Stimulated activated CD8-positive, alpha-beta memory T cell treated with anti-CD3 and anti-CD28 coated beads, Interleukin-7, amount 100 ng/mL, for 24 hours (primary cell): ENCODE measurements around the gene BAHD1.

Experiments
- DNase-seq: peaks from one replicate; pipeline ENCODE4 v3.0.0-alpha.2; 2020; ENCODE audit warnings: low read depth

BAHD1 gene

GRCh38 chr15:40498891-40499290, 58.1 kb downstream of the BAHD1 start:
- DNase-seq = no peak

- no peak for DNase-seq
These were observed 59.2 kb downstream of the BAHD1 start for GRCh38 chr15:40499931-40500330.

GRCh38 chr15:40500568-40501330, 60.0 kb downstream of the BAHD1 start:
- no peak for DNase-seq

- no peak for DNase-seq
These were observed 60.7 kb downstream of the BAHD1 start for GRCh38 chr15:40501487-40501886.

- DNase-seq = peak; percentile 39
These were observed 66.3 kb downstream of the BAHD1 start for GRCh38 chr15:40506964-40507571.

- DNase-seq = no peak
These were observed 67.5 kb downstream of the BAHD1 start for GRCh38 chr15:40508216-40508615.

GRCh38 chr15:40510201-40510600, 69.4 kb downstream of the BAHD1 start:
- DNase-seq = no peak

GRCh38 chr15:40511093-40511471, 70.3 kb downstream of the BAHD1 start:
- DNase-seq = no peak

- DNase-seq = no peak
These were observed 70.8 kb downstream of the BAHD1 start for GRCh38 chr15:40511472-40512133.

GRCh38 chr15:40512440-40512839, 71.7 kb downstream of the BAHD1 start:
- DNase-seq = no peak

- DNase-seq = no peak
These were observed 72.9 kb downstream of the BAHD1 start for GRCh38 chr15:40513609-40514008.

- DNase-seq = no peak
These were observed 75.6 kb downstream of the BAHD1 start for GRCh38 chr15:40516322-40516721.
